Endothelial cell of umbilical vein (primary cell): ENCODE data around the gene POU1F1. TPM values are rescaled to one million over a fixed set of nuclear protein-coding genes. Genes with fewer than 3 reads are reported as not detected.

ENCODE experiments used
- BruUV-seq: library from RNA; stranded (reverse); fragments of 400-500 nt; replicated peaks from 2 replicates; lab custom pipeline; 2021; lab: Mats Ljungman, UMichigan
- CTCF ChIA-PET: fragments of 300-600, 350-600 bp; sonication (Branson Sonifier 250); formaldehyde crosslinking; loops from one replicate; lab custom pipeline; 2021; ENCODE audit warnings: antibody characterized with exemption, inconsistent platforms; lab: Charles Lee
- POLR2A ChIA-PET: fragments of 300-600, 350-600 bp; sonication (Branson Sonifier 250); formaldehyde crosslinking; loops from one replicate; lab custom pipeline; 2021; ENCODE audit warnings: antibody characterized with exemption, inconsistent platforms; lab: Charles Lee
- DNase-seq: peaks from one replicate; pipeline ENCODE4 v3.0.0-alpha.2; 2011; ENCODE audit warnings: low read depth, low spot score
- FAIRE-seq: peaks from 2 replicates; lab custom pipeline; 2011; peaks lifted over from hg19 to GRCh38; lab: Jason Lieb, UNC
- H2AFZ ChIP-seq: 2 replicates; pipeline ENCODE4 v1.6.0; 2012; ENCODE audit warnings: low read depth, low read length, control low read depth, inconsistent platforms
- H3K27ac ChIP-seq: 2 replicates; pipeline ENCODE4 v1.5.1; 2011; ENCODE audit warnings: low read depth, mild to moderate bottlenecking, control low read depth, low read length, moderate library complexity; ENCODE audit not compliant: insufficient read depth
- H3K27me3 ChIP-seq, 2 experiments: 2 replicates each; pipeline versions ENCODE4 v1.6.0 to v1.6.1; 2011; ENCODE audit warnings: low read length in 2 of 2, mixed read lengths in 1 of 2; ENCODE audit not compliant: control insufficient read depth in 2 of 2, insufficient read depth in 2 of 2
- H3K36me3 ChIP-seq, 2 experiments: 2 replicates in 1 of 2; 3 replicates in 1 of 2; pipeline ENCODE4 v1.5.1; 2011; ENCODE audit warnings: low read length in 2 of 2, mild to moderate bottlenecking in 1 of 2, moderate library complexity in 1 of 2; ENCODE audit not compliant: control insufficient read depth in 2 of 2, insufficient read depth in 2 of 2; ENCODE audit errors: extremely low read depth in 1 of 2
- H3K4me1 ChIP-seq: 3 replicates; pipeline ENCODE4 v1.5.1; 2011; ENCODE audit warnings: mild to moderate bottlenecking, low read length; ENCODE audit not compliant: control insufficient read depth, insufficient read depth; ENCODE audit errors: extremely low read depth
- H3K4me2 ChIP-seq: 2 replicates; pipeline ENCODE4 v1.6.1; 2011; ENCODE audit warnings: low read length, control low read depth, mixed read lengths; ENCODE audit not compliant: insufficient read depth
- H3K4me3 ChIP-seq, 3 experiments: fragments of 200-600 bp in 1 of 3; sonication (generic), shearing (Covaris generic) in 1 of 3; replicated peaks in 1 of 3; 2 replicates each; pipeline ENCODE4 v1.5.1; 2011 to 2016; ENCODE audit warnings: control low read depth in 3 of 3, low read length in 3 of 3, mild to moderate bottlenecking in 2 of 3, inconsistent platforms in 1 of 3, low read depth in 1 of 3, moderate library complexity in 1 of 3; ENCODE audit not compliant: insufficient read depth in 1 of 3
- H3K79me2 ChIP-seq: 2 replicates; pipeline ENCODE4 v1.6.0; 2012; ENCODE audit warnings: low read length, inconsistent platforms; ENCODE audit not compliant: control insufficient read depth, insufficient read depth
- H3K9ac ChIP-seq: replicated peaks from 2 replicates; pipeline ENCODE3; 2011; ENCODE audit warnings: low read length, control low read depth; ENCODE audit not compliant: insufficient read depth; ENCODE audit errors: extremely low read depth
- H3K9me1 ChIP-seq: replicated peaks from 3 replicates; pipeline ENCODE4 v1.6.0; 2011; ENCODE audit warnings: mild to moderate bottlenecking, low read length; ENCODE audit not compliant: control insufficient read depth, insufficient read depth; ENCODE audit errors: extremely low read depth
- H3K9me3 ChIP-seq: replicated peaks from 2 replicates; pipeline ENCODE4 v1.5.1; 2012; ENCODE audit warnings: low read length, inconsistent platforms; ENCODE audit not compliant: control insufficient read depth, insufficient read depth
- H4K20me1 ChIP-seq: replicated peaks from 2 replicates; pipeline ENCODE3; 2011; ENCODE audit warnings: mild to moderate bottlenecking, low read length; ENCODE audit not compliant: control insufficient read depth, insufficient read depth; ENCODE audit errors: extremely low read depth
- EZH2 ChIP-seq: IDR thresholded peaks from 2 replicates; pipeline ENCODE4 v1.6.1; 2012; ENCODE audit warnings: borderline replicate concordance, low read depth, mild to moderate bottlenecking, moderate library complexity, low read length, inconsistent platforms; ENCODE audit not compliant: severe bottlenecking
- GATA2 ChIP-seq: IDR thresholded peaks from 2 replicates; pipeline ENCODE4 v1.7.0; 2011; ENCODE audit warnings: low read depth, mild to moderate bottlenecking, moderate library complexity, mixed read lengths, low read length; ENCODE audit not compliant: insufficient read length, insufficient read depth
- dilution Hi-C: fragments of 300-500 bp; cut with MboI; formaldehyde crosslinking; loops from one replicate; pipeline ENCODE4 v1.15.0; 2019; ENCODE audit warnings: low sequenced_read_pairs; ENCODE audit not compliant: extremely low pct_ligation_motif_present
- intact Hi-C: fragments of 100-400 bp; cut with micrococcal nuclease; formaldehyde crosslinking; loops from one replicate; pipeline ENCODE4 v1.10.0; 2022
- microRNA-seq: library from miRNA; unstranded; fragments of <30 nt; microRNA quantifications from one replicate; pipeline ENCODE4 v1.2.0, GENCODE V29; 2021; ENCODE audit warnings: borderline number of aligned reads, borderline replicate concordance
- polyA plus RNA-seq, 4 experiments: library from polyadenylated mRNA; depleted of rRNA in 3 of 4; stranded (reverse) in 3 of 4; unstranded in 1 of 4; fragments of >200 nt; gene quantifications; 2 replicates each; pipeline versions ENCODE4 v1.2.1 to v1.2.3, GENCODE V29; 2011 to 2012; ENCODE audit warnings: missing spikeins in 1 of 4
- small RNA-seq: library from RNA; depleted of rRNA; stranded (forward); fragments of <200 nt; gene quantifications from one replicate; pipeline ENCODE3, GENCODE V24; 2012; ENCODE audit warnings: low replicate concordance, low read depth; ENCODE audit not compliant: insufficient read depth, insufficient read length
- total RNA-seq: library from RNA; stranded (reverse); gene quantifications from 2 replicates; pipeline ENCODE4 v1.2.3, GENCODE V29; 2021

The POU1F1 gene
- total and polyA plus RNA-seq, 2 donors (not counting 3 experiments of a cell fraction or from before 2014, with no cell fraction given), result not detected

- no peaks in the 10 kb centered on the region for H3K9me3 ChIP-seq
- H3K27me3 ChIP-seq, result peaks cover 2 to 52% of the 10 kb centered on the region in 2 experiments
- FAIRE-seq, result no peak
- no peaks in the 10 kb centered on the region for H3K4me1 ChIP-seq
- ChIA-PET CTCF (no interaction called here), POLR2A (no interaction called here)
- H3K9me1 ChIP-seq, result no peaks in the 10 kb centered on the region
- H4K20me1 ChIP-seq, result no peaks in the 10 kb centered on the region
- no peak overlapping the region for H3K4me2 ChIP-seq
- H3K27ac ChIP-seq, result no peak overlapping the region
- DNase-seq, result no peak
- H2AFZ ChIP-seq, result no peak overlapping the region
- H3K4me3 ChIP-seq, result no peak overlapping the region
- dilution Hi-C loops (no loop called here), intact Hi-C loops (loop anchor here (1.0 kb wide), 1 partner anchor 21 kb away; no protein-coding TSS in a partner anchor)
- H3K79me2 ChIP-seq, result no peaks in the 10 kb centered on the region
- H3K36me3 ChIP-seq, result no peaks in the 10 kb centered on the region
- H3K9ac ChIP-seq, result no peak overlapping the region
- no TSS peak for BruUV-seq
- TF ChIP-seq EZH2 (no peak), GATA2 (no peak)
Observed at GRCh38 chr3:87218560-87218959, 57.8 kb downstream of the POU1F1 start.

Small RNAs within 50 kb of the gene (microRNA-seq; reads per million reads assigned to microRNA genes)
- gene MIR4795, result not detected

Small RNAs within 50 kb of the gene (small RNA-seq; reads per million reads assigned to genes)
- gene MIR4795, result not detected

Other genes starting within 250 kb of the POU1F1 start
- gene CHMP2B, start 49.3 kb downstream of the POU1F1 start, total RNA-seq, result 22.0 and 28.8 TPM in 2 replicates
- 6.0 and 6.8 TPM in 2 replicates for gene CHMP2B, start 49.3 kb downstream of the POU1F1 start, polyA plus RNA-seq